ENCODE measurements around the gene IMMP2L. TPM values are rescaled to one million over a fixed set of nuclear protein-coding genes. Genes with fewer than 3 reads are reported as not detected.

The IMMP2L gene
- total RNA-seq, 2 experiments from 2014 or later = 17.4 to 30.2 TPM

GRCh38 chr7:111026343-111026742, 535.9 kb downstream of the IMMP2L start:
- Mint-ChIP-seq H3K4me1 (ENCODE audit: low read depth) (peaks cover 84% of the 10 kb centered on the region), H3K9me3 (peaks cover 3% of the 10 kb centered on the region), H3K27ac (peak overlapping the region; percentile 82), H3K36me3 (ENCODE audit: low read depth) (peaks cover 17% of the 10 kb centered on the region), H3K27me3 (no peaks in the 10 kb centered on the region), H3K4me3 (peak overlapping the region; percentile 52)
- TF ChIP-seq CTCF (IDR thresholded peaks at IDR 0.05) = no peak
- ChIA-PET POLR2A (interaction anchor here (0.8 kb wide), 1 partner anchor 59 kb away, joined by 4 read pairs; no protein-coding TSS in a partner anchor), CTCF (interaction anchor here (0.6 kb wide), 1 partner anchor 708 kb away, joined by 3 read pairs; no protein-coding TSS in a partner anchor)
- intact Hi-C loops (cut with micrococcal nuclease) = no loop called here
- ATAC-seq (no peak), DNase-seq (no peak)

GRCh38 chr7:111025006-111025405, 537.3 kb downstream of the IMMP2L start:
- Mint-ChIP-seq H3K27ac (peak overlapping the region; percentile 82), H3K4me1 (ENCODE audit: low read depth) (peaks cover 89% of the 10 kb centered on the region), H3K4me3 (no peak overlapping the region), H3K27me3 (no peaks in the 10 kb centered on the region), H3K9me3 (peaks cover 6% of the 10 kb centered on the region), H3K36me3 (ENCODE audit: low read depth) (peaks cover 27% of the 10 kb centered on the region)
- intact Hi-C loops (cut with micrococcal nuclease) = loop anchor here (2.0 kb wide), 1 partner anchor 58 kb away; no protein-coding TSS in a partner anchor
- peak; percentile 70 for DNase-seq
- CTCF ChIA-PET = interaction anchor here (0.8 to 1.2 kb wide), 2 partner anchors 10 to 12 kb away, joined by 3 read pairs; no protein-coding TSS in a partner anchor
- peak; percentile 70 for ATAC-seq
- no peak for TF ChIP-seq CTCF (IDR thresholded peaks at IDR 0.05)
- POLR2A ChIA-PET = interaction anchor here (1.1 to 1.3 kb wide), 4 partner anchors 9 to 65 kb away, joined by 3 to 5 read pairs (median 4); no protein-coding TSS in a partner anchor

- H3K9me3 Mint-ChIP-seq = peaks cover 6% of the 10 kb centered on the region
- peak overlapping the region; percentile 89 for H3K27ac Mint-ChIP-seq
- peaks cover 78% of the 10 kb centered on the region for H3K4me1 Mint-ChIP-seq (ENCODE audit: low read depth)
- peak overlapping the region; percentile 40 for H3K4me3 Mint-ChIP-seq
- peak; percentile 68 for ATAC-seq
- no peak for TF ChIP-seq CTCF (IDR thresholded peaks at IDR 0.05)
- peak; percentile 37 for DNase-seq
- H3K27me3 Mint-ChIP-seq = no peaks in the 10 kb centered on the region
- CTCF ChIA-PET = interaction anchor here (0.9 to 2.7 kb wide), 3 partner anchors 22 to 79 kb away, joined by 3 to 9 read pairs (median 4); no protein-coding TSS in a partner anchor
- H3K36me3 Mint-ChIP-seq (ENCODE audit: low read depth) = peaks cover 28% of the 10 kb centered on the region
- POLR2A ChIA-PET = interaction anchor here (2.3 to 3.3 kb wide), 3 partner anchors 10 to 72 kb away, joined by 6 to 15 read pairs (median 13); partner anchors contain the start of gene LRRN3
- intact Hi-C loops (cut with micrococcal nuclease) = loop anchor here (10.0 kb wide), 1 partner anchor 466 kb away; no protein-coding TSS in a partner anchor
Measured at GRCh38 chr7:111018960-111019736, 543.1 kb downstream of the IMMP2L start.

- ChIA-PET CTCF (interaction anchor here (0.9 to 2.7 kb wide), 2 partner anchors 23 to 80 kb away, joined by 3 to 9 read pairs; no protein-coding TSS in a partner anchor), POLR2A (interaction anchor here (2.3 to 3.3 kb wide), 3 partner anchors 10 to 73 kb away, joined by 6 to 15 read pairs (median 13); partner anchors contain the start of gene LRRN3)
- DNase-seq (no peak), ATAC-seq (no peak)
- H3K27me3 Mint-ChIP-seq = no peaks in the 10 kb centered on the region
- H3K27ac Mint-ChIP-seq = peak overlapping the region; percentile 46
- H3K9me3 Mint-ChIP-seq = peaks cover 6% of the 10 kb centered on the region
- TF ChIP-seq CTCF (IDR thresholded peaks at IDR 0.05) = no peak
- H3K36me3 Mint-ChIP-seq (ENCODE audit: low read depth) = peaks cover 28% of the 10 kb centered on the region
- H3K4me3 Mint-ChIP-seq = no peak overlapping the region
- intact Hi-C loops (cut with micrococcal nuclease) = loop anchor here (10.0 kb wide), 1 partner anchor 466 kb away; no protein-coding TSS in a partner anchor
- H3K4me1 Mint-ChIP-seq (ENCODE audit: low read depth) = peaks cover 76% of the 10 kb centered on the region
Measured at GRCh38 chr7:111018447-111018846, 543.8 kb downstream of the IMMP2L start.

Data from activated CD8-positive, alpha-beta T cell treated with anti-CD3 and anti-CD28 coated beads for 36 hours (primary cell).